HepG2 (cell line): ENCODE measurements around the gene LARP1. TPM values are rescaled to one million over a fixed set of nuclear protein-coding genes. Genes with fewer than 3 reads are reported as not detected.

Experiments used
- ATF5 ChIP-seq: sonication (generic); formaldehyde crosslinking; IDR thresholded peaks from 2 replicates; pipeline ENCODE4 v1.4.0; 2020; ENCODE audit warnings: mild to moderate bottlenecking, low read depth, missing genetic modification reagents
- CBFB ChIP-seq: sonication (generic); formaldehyde crosslinking; IDR thresholded peaks from 2 replicates; pipeline ENCODE4 v1.4.0; 2020; ENCODE audit warnings: missing genetic modification reagents
- JUNB ChIP-seq: sonication (generic); formaldehyde crosslinking; IDR thresholded peaks from 2 replicates; pipeline ENCODE4 v1.8.0; 2022; ENCODE audit warnings: missing genetic modification reagents, mild to moderate bottlenecking, borderline replicate concordance
- KDM3A ChIP-seq: IDR thresholded peaks from 2 replicates; pipeline ENCODE4 v1.6.1; 2018; ENCODE audit warnings: low read depth, missing compliant biosample characterization
- MAF1 ChIP-seq: sonication (generic); formaldehyde crosslinking; IDR thresholded peaks from 2 replicates; pipeline ENCODE4 v1.5.0; 2020; ENCODE audit warnings: missing genetic modification reagents, borderline replicate concordance
- PCBP2 ChIP-seq: fragments of 200-400 bp; formaldehyde crosslinking; optimal IDR thresholded peaks from 2 replicates; pipeline ENCODE3; 2018; ENCODE audit warnings: low read length, low read depth; ENCODE audit not compliant: poor library complexity, severe bottlenecking
- PHB2 ChIP-seq: fragments of 450-650 bp; IDR thresholded peaks from 2 replicates; pipeline ENCODE4 v1.6.1; 2018; ENCODE audit not compliant: partially characterized antibody
- RBAK ChIP-seq: sonication (generic); formaldehyde crosslinking; IDR thresholded peaks from 2 replicates; pipeline ENCODE4 v1.5.1; 2020; ENCODE audit warnings: mild to moderate bottlenecking, missing genetic modification reagents
- RBM39 ChIP-seq: fragments of 200-400 bp; formaldehyde crosslinking; IDR thresholded peaks from one replicate; pipeline ENCODE4 v1.6.1; 2018; ENCODE audit warnings: antibody characterized with exemption, mild to moderate bottlenecking, low read depth, low read length; ENCODE audit not compliant: poor library complexity, severe bottlenecking
- REL ChIP-seq: sonication (generic); formaldehyde crosslinking; conservative IDR thresholded peaks from 2 replicates; pipeline ENCODE4 v1.8.0; 2022; ENCODE audit warnings: mild to moderate bottlenecking, missing genetic modification reagents, moderate library complexity
- RFXAP ChIP-seq: sonication (generic); formaldehyde crosslinking; IDR thresholded peaks from 2 replicates; pipeline ENCODE4 v1.4.0; 2020; ENCODE audit warnings: missing genetic modification reagents, borderline replicate concordance
- RNF2 ChIP-seq: fragments of 450-650 bp; conservative IDR thresholded peaks from 2 replicates; pipeline ENCODE4 v1.6.1; 2016; ENCODE audit warnings: low read depth
- SKI ChIP-seq: fragments of 450-650 bp; IDR thresholded peaks from one replicate; pipeline ENCODE4 v1.6.1; 2018; ENCODE audit warnings: mild to moderate bottlenecking; ENCODE audit not compliant: partially characterized antibody
- TFDP2 ChIP-seq: sonication (generic); formaldehyde crosslinking; IDR thresholded peaks from 2 replicates; pipeline ENCODE4 v1.4.0; 2020; ENCODE audit warnings: missing genetic modification reagents
- TMF1 ChIP-seq: sonication (generic); formaldehyde crosslinking; IDR thresholded peaks from 2 replicates; pipeline ENCODE4 v1.8.1; 2022; ENCODE audit warnings: low read depth, missing genetic modification reagents
- ZBTB42 ChIP-seq: sonication (generic); formaldehyde crosslinking; IDR thresholded peaks from 2 replicates; pipeline ENCODE4 v1.5.0; 2020; ENCODE audit warnings: mild to moderate bottlenecking, missing genetic modification reagents
- ZIK1 ChIP-seq: sonication (generic); formaldehyde crosslinking; IDR thresholded peaks from 2 replicates; pipeline ENCODE4 v1.5.0; 2020; ENCODE audit warnings: mild to moderate bottlenecking, low read depth, missing genetic modification reagents, borderline replicate concordance
- ZMYM3 ChIP-seq: sonication (generic); formaldehyde crosslinking; IDR thresholded peaks from 2 replicates; pipeline ENCODE4 v1.5.1; 2020; ENCODE audit warnings: mild to moderate bottlenecking, missing genetic modification reagents
- ZNF10 ChIP-seq: sonication (generic); formaldehyde crosslinking; IDR thresholded peaks from 2 replicates; pipeline ENCODE4 v1.4.0; 2020; ENCODE audit warnings: mild to moderate bottlenecking, low read depth, missing genetic modification reagents, borderline replicate concordance
- ZNF253 ChIP-seq: sonication (generic); formaldehyde crosslinking; IDR thresholded peaks from 2 replicates; pipeline ENCODE4 v1.8.0; 2022; ENCODE audit warnings: mild to moderate bottlenecking, missing genetic modification reagents, borderline replicate concordance
- ZNF343 ChIP-seq: sonication (generic); formaldehyde crosslinking; IDR thresholded peaks from 2 replicates; pipeline ENCODE4 v1.4.0; 2020; ENCODE audit warnings: mild to moderate bottlenecking, missing genetic modification reagents
- ZNF609 ChIP-seq: sonication (generic); formaldehyde crosslinking; IDR thresholded peaks from 2 replicates; pipeline ENCODE4 v1.4.0; 2020; ENCODE audit warnings: mild to moderate bottlenecking, missing genetic modification reagents, borderline replicate concordance
- ZNF644 ChIP-seq: IDR thresholded peaks from 2 replicates; pipeline ENCODE4 v1.6.1; 2016; ENCODE audit warnings: low read depth
- ZNF660 ChIP-seq: sonication (generic); formaldehyde crosslinking; IDR thresholded peaks from 2 replicates; pipeline ENCODE4 v1.5.1; 2020; ENCODE audit warnings: mild to moderate bottlenecking, low read depth, missing genetic modification reagents, borderline replicate concordance
- ZNF709 ChIP-seq: sonication (generic); formaldehyde crosslinking; IDR thresholded peaks from 2 replicates; pipeline ENCODE4 v1.5.0; 2020; ENCODE audit warnings: mild to moderate bottlenecking, missing genetic modification reagents
- polyA plus RNA-seq, 8 experiments: library from polyadenylated mRNA; depleted of rRNA in 3 of 8; stranded (reverse) in 7 of 8; unstranded in 1 of 8; fragments of >200 nt; fragmentation: Illumina TruSeq in 4 of 8; extraction: Trizol in 4 of 8; gene quantifications; 2 replicates each; pipeline versions ENCODE4 v1.2.1 to v1.2.3, GENCODE V29; 2011 to 2016; ENCODE audit warnings: low read depth in 4 of 8, missing spikeins in 1 of 8, mixed read lengths in 1 of 8; ENCODE audit not compliant: insufficient read depth in 1 of 8
- total RNA-seq, 5 experiments: library from RNA; depleted of rRNA; stranded (reverse); fragments of >200 nt; fragmentation: Illumina TruSeq; extraction: Trizol; gene quantifications; 2 replicates each; pipeline ENCODE4 v1.2.3, GENCODE V29; 2016; ENCODE audit warnings: low read depth in 1 of 5

The LARP1 gene
- total and polyA plus RNA-seq, 2 of the 13 experiments (the other 11 are each of a cell fraction or from before 2014, with no cell fraction given): 45.2 to 61.4 TPM

GRCh38 chr5:154850255-154851062 is 95.3 kb downstream of the LARP1 start, which contains the start of gene FAXDC2 (continued):
- TF ChIP-seq ZNF609 (CRISPR knock-in tag) (no peak; the same call in 1 of the 2 replicates), ZIK1 (CRISPR knock-in tag) (no peak), ZNF343 (CRISPR knock-in tag) (no peak), PCBP2 (no peak), RBAK (CRISPR knock-in tag) (no peak), ZNF644 (CRISPR knock-in tag) (no peak), TFDP2 (CRISPR knock-in tag) (no peak), ZBTB42 (CRISPR knock-in tag) (no peak), RFXAP (CRISPR knock-in tag) (no peak), ZNF660 (CRISPR knock-in tag) (no peak), RBM39 (no peak), ZNF253 (no peak), MAF1 (CRISPR knock-in tag) (no peak), RNF2 (no peak), PHB2 (no peak), JUNB (CRISPR knock-in tag) (no peak), SKI (no peak), TMF1 (CRISPR knock-in tag) (no peak), KDM3A (no peak), ZMYM3 (CRISPR knock-in tag) (no peak), ATF5 (CRISPR knock-in tag) (no peak), CBFB (CRISPR knock-in tag) (no peak), ZNF10 (CRISPR knock-in tag) (no peak), REL (CRISPR knock-in tag) (no peak), ZNF709 (CRISPR knock-in tag) (no peak)
